ENCODE results near the gene TNFAIP8L1.

DNA sequence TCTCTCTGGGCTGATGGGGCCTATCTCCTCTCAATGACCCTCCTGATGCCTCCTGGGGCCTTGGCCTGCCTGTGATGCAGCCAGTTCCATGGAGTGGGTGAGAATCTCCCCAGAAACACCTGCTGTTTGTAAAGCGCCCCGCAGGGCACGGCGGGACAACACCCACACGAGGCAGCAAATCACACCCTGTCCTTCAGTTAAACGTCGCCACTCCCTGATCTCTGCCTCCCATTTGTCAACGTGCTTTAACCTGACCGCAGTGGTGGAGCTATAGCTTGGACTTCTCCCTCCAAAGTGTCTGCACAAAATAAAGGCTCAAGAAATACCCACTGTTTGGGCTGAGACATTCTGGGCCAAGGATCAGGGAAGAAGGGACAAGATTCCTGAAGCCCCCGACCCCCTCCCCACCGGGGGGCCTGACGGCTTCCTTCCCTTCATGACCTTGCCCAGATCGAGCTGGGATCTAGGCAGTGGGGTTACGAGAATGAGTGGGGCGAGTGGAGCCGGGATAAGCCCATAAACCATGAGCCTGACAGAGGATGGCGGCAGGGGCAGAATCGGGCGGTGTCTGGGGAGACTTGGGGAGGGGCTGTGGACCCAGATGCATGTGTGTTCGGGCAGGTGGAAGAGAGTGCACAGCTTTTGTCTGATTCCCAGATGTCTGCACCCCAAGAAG, 22.8 kb downstream of the TNFAIP8L1 start:
- TF ChIP-seq SPI1 (IDR thresholded peaks at IDR 0.05; ENCODE audit: borderline replicate concordance, low read depth) = no peak
- TF ChIP-seq, protein P1, sequence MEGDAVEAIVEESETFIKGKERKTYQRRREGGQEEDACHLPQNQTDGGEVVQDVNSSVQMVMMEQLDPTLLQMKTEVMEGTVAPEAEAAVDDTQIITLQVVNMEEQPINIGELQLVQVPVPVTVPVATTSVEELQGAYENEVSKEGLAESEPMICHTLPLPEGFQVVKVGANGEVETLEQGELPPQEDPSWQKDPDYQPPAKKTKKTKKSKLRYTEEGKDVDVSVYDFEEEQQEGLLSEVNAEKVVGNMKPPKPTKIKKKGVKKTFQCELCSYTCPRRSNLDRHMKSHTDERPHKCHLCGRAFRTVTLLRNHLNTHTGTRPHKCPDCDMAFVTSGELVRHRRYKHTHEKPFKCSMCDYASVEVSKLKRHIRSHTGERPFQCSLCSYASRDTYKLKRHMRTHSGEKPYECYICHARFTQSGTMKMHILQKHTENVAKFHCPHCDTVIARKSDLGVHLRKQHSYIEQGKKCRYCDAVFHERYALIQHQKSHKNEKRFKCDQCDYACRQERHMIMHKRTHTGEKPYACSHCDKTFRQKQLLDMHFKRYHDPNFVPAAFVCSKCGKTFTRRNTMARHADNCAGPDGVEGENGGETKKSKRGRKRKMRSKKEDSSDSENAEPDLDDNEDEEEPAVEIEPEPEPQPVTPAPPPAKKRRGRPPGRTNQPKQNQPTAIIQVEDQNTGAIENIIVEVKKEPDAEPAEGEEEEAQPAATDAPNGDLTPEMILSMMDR (IDR thresholded peaks at IDR 0.05; ENCODE audit: insufficient read depth, low read length) = no peak
- TF ChIP-seq, protein P2, sequence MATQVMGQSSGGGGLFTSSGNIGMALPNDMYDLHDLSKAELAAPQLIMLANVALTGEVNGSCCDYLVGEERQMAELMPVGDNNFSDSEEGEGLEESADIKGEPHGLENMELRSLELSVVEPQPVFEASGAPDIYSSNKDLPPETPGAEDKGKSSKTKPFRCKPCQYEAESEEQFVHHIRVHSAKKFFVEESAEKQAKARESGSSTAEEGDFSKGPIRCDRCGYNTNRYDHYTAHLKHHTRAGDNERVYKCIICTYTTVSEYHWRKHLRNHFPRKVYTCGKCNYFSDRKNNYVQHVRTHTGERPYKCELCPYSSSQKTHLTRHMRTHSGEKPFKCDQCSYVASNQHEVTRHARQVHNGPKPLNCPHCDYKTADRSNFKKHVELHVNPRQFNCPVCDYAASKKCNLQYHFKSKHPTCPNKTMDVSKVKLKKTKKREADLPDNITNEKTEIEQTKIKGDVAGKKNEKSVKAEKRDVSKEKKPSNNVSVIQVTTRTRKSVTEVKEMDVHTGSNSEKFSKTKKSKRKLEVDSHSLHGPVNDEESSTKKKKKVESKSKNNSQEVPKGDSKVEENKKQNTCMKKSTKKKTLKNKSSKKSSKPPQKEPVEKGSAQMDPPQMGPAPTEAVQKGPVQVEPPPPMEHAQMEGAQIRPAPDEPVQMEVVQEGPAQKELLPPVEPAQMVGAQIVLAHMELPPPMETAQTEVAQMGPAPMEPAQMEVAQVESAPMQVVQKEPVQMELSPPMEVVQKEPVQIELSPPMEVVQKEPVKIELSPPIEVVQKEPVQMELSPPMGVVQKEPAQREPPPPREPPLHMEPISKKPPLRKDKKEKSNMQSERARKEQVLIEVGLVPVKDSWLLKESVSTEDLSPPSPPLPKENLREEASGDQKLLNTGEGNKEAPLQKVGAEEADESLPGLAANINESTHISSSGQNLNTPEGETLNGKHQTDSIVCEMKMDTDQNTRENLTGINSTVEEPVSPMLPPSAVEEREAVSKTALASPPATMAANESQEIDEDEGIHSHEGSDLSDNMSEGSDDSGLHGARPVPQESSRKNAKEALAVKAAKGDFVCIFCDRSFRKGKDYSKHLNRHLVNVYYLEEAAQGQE (IDR thresholded peaks at IDR 0.05; ENCODE audit: insufficient replicate concordance, low read depth) = no peak
